Measurements from ENCODE around the gene GRHL3. TPM values are rescaled to one million over a fixed set of nuclear protein-coding genes. Genes with fewer than 3 reads are reported as not detected.

GRHL3 gene
- total RNA-seq, 1 donor from 2014 or later: 17.1 TPM

DNA sequence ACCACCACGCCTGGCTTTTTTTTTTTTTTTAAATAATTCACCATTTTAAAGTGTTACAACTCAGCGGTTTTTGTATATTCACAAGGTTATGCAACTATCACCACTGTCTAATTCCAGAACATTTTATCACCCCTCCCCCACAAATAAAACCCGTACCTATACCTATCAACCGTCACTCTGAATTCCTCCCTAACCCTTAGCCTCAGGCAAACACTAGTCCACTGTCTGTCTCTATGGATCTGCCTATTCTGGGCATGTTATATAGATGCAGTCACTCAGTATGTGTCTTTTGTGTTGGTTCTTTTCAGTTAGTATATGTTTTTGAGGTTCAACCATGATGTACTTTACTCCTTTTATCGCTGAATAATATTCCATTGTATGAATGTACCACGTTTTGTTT, 19.3 kb upstream of the GRHL3 start:
- TF ChIP-seq, protein P1, sequence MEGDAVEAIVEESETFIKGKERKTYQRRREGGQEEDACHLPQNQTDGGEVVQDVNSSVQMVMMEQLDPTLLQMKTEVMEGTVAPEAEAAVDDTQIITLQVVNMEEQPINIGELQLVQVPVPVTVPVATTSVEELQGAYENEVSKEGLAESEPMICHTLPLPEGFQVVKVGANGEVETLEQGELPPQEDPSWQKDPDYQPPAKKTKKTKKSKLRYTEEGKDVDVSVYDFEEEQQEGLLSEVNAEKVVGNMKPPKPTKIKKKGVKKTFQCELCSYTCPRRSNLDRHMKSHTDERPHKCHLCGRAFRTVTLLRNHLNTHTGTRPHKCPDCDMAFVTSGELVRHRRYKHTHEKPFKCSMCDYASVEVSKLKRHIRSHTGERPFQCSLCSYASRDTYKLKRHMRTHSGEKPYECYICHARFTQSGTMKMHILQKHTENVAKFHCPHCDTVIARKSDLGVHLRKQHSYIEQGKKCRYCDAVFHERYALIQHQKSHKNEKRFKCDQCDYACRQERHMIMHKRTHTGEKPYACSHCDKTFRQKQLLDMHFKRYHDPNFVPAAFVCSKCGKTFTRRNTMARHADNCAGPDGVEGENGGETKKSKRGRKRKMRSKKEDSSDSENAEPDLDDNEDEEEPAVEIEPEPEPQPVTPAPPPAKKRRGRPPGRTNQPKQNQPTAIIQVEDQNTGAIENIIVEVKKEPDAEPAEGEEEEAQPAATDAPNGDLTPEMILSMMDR (IDR thresholded peaks at IDR 0.05; ENCODE audit: unreplicated experiment): no peak
- Mint-ChIP-seq H3K27me3 (ENCODE audit: low read depth) (no peaks in the 10 kb centered on the region), H3K36me3 (no peaks in the 10 kb centered on the region), H3K9me3 (no peaks in the 10 kb centered on the region), H3K4me1 (peaks cover 25% of the 10 kb centered on the region), H3K27ac (no peak overlapping the region), H3K4me3 (no peak overlapping the region)
- DNase-seq (ENCODE audit: low spot score in 2 of 2, unreplicated experiment in 2 of 2): no peak

DNA sequence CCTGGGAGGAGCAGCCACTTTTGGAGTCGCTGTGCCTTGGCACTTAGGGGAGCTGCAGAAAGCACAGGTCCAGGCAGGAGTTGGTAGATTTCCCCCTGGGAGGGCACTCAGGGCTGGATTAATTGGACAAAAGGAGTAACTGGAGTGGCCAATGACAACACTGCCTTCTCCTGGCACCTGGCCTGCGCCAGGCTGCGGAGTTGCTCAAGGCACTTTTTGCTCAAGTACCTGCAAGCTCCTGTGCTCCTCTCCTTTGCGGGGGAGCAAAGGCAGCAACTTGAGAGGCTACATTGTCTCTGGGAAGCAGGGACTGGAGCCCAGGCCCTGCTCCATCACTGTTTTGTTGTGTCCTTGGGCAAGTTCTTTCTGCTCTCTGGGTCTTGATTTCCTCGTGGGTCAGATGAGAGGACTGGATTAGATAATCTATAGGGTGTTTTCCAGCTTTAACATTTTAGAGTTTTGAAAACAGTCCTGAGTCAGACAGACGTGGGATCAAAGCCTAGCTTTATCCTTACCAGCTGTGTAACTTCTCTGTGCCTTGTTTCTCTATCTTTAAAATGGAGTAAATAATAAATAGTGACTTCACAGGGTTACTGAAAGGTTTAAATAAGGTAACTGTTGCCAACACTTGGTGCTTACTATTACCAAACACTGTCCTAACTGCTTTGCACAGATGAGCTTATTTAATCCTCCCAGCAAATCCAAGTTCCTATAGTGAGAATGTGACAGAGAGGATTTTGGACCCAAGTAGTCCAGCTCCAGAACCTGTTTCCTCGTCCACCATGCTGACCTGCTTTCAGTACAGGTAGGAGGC, 18.0 kb upstream of the GRHL3 start:
- TF ChIP-seq, protein P1 (IDR thresholded peaks at IDR 0.05; ENCODE audit: unreplicated experiment): no peak
- Mint-ChIP-seq H3K4me1 (peaks cover 16% of the 10 kb centered on the region), H3K4me3 (no peak overlapping the region), H3K27ac (no peak overlapping the region), H3K27me3 (ENCODE audit: low read depth) (no peaks in the 10 kb centered on the region), H3K9me3 (no peaks in the 10 kb centered on the region), H3K36me3 (no peaks in the 10 kb centered on the region)
- no peak for DNase-seq (ENCODE audit: low spot score in 2 of 2, unreplicated experiment in 2 of 2)

DNA sequence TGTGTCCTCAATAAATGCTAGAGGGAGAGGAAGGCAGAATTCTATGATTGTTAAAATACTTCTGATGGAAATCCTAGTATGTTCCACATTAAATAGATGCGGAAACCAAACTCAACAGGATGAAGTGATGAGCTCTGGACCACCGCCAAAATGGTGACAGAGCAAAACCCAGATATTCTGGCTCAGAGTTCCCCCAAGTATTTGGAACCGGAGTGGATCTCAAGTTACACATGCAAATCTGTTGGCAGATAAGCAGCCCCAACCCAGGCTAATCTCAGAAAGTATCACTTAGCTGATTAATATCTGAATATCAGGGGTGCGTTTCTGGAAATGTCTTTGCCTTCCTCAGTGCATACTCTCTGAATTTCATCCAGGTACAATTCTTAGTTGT, 17.4 kb upstream of the GRHL3 start:
- no peak overlapping the region for H3K27ac Mint-ChIP-seq
- no peaks in the 10 kb centered on the region for H3K9me3 Mint-ChIP-seq
- H3K4me3 Mint-ChIP-seq: no peak overlapping the region
- H3K36me3 Mint-ChIP-seq: no peaks in the 10 kb centered on the region
- TF ChIP-seq, protein P1 (IDR thresholded peaks at IDR 0.05; ENCODE audit: unreplicated experiment): no peak
- peaks cover 16% of the 10 kb centered on the region for H3K4me1 Mint-ChIP-seq
- H3K27me3 Mint-ChIP-seq (ENCODE audit: low read depth): no peaks in the 10 kb centered on the region
- DNase-seq (ENCODE audit: low spot score in 2 of 2, unreplicated experiment in 2 of 2): no peak

DNA sequence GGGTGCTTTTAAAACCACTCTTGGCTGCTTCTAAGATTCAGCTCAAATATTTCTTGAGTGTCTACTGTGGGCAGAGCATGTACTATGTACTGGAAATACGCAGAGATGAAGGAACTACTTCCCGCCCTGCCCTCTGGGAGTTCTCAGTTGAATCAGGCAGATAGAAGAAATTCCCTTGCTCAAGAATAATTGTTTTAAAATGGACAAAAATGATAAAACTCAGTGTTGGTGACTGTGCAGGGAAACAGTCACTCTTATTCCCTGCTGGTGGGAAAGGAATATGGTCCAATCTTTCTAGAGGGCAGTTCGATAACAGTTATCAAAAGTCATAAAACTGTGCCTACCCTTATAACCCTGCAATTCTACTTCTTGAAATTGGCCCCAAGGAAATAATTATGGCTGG, 16.9 kb upstream of the GRHL3 start:
- Mint-ChIP-seq H3K4me3 (no peak overlapping the region), H3K36me3 (no peaks in the 10 kb centered on the region), H3K4me1 (peaks cover 16% of the 10 kb centered on the region), H3K9me3 (no peaks in the 10 kb centered on the region), H3K27ac (no peak overlapping the region), H3K27me3 (ENCODE audit: low read depth) (no peaks in the 10 kb centered on the region)
- TF ChIP-seq, protein P1 (IDR thresholded peaks at IDR 0.05; ENCODE audit: unreplicated experiment): no peak
- no peak for DNase-seq (ENCODE audit: low spot score in 2 of 2, unreplicated experiment in 2 of 2)

DNA sequence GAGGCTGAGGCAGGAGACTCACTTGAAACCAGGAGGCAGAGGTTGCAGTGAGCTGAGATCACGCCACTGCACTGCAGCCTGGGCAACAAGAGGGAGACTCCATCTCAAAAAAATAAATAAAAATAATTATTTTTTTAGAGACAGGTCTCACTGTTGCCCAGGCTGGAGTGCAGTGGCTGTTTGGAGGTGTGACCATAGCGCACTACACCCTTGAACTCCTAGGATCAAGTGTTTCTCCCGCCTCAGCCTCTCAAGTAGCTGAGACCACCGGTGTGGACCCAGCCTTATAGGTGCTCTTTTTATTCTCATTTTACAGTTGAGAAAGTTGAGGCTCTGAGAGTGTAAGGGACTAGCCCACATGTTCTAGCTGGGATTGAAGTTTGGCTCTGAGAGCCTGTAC, 15.6 kb upstream of the GRHL3 start:
- H3K27me3 Mint-ChIP-seq (ENCODE audit: low read depth): no peaks in the 10 kb centered on the region
- no peaks in the 10 kb centered on the region for H3K36me3 Mint-ChIP-seq
- no peak overlapping the region for H3K27ac Mint-ChIP-seq
- no peaks in the 10 kb centered on the region for H3K9me3 Mint-ChIP-seq
- TF ChIP-seq, protein P1 (IDR thresholded peaks at IDR 0.05; ENCODE audit: unreplicated experiment): no peak
- no peak overlapping the region for H3K4me3 Mint-ChIP-seq
- H3K4me1 Mint-ChIP-seq: peaks cover 22% of the 10 kb centered on the region
- DNase-seq (ENCODE audit: low spot score in 2 of 2, unreplicated experiment in 2 of 2): no peak
